Skeletal muscle tissue (tissue), 4 donors: ENCODE data around the gene ZXDA. TPM values are rescaled to one million over a fixed set of nuclear protein-coding genes. Genes with fewer than 3 reads are reported as not detected.
"Not testable (repeated sequence)": the region's sequence is repeated elsewhere in the genome, so short reads cannot be mapped to it uniquely, and the experiment has no call there.

Experiments used
- H3K27ac ChIP-seq: one replicate; pipeline ENCODE4 v1.7.0; 2013; ENCODE audit warnings: mild to moderate bottlenecking, low read depth, low read length, inconsistent platforms
- H3K27me3 ChIP-seq, 3 donors: one replicate each; pipeline ENCODE4 v1.7.0; 2013; ENCODE audit warnings: low read length in 3 of 3; ENCODE audit not compliant: control insufficient read depth in 3 of 3, insufficient read depth in 3 of 3
- H3K36me3 ChIP-seq, 3 donors: one replicate each; pipeline ENCODE4 v1.7.0; 2013; ENCODE audit warnings: low read length in 3 of 3; ENCODE audit not compliant: control insufficient read depth in 3 of 3, insufficient read depth in 3 of 3
- H3K4me1 ChIP-seq, 3 donors: one replicate each; pipeline ENCODE4 v1.7.0; 2013; ENCODE audit warnings: low read length in 3 of 3, mild to moderate bottlenecking in 3 of 3; ENCODE audit not compliant: control insufficient read depth in 3 of 3, insufficient read depth in 3 of 3
- H3K4me3 ChIP-seq, 3 donors: one replicate each; pipeline ENCODE4 v1.7.0; 2013; ENCODE audit warnings: low read length in 3 of 3
- H3K9ac ChIP-seq, 3 donors: one replicate each; pipeline ENCODE4 v1.7.0; 2013; ENCODE audit warnings: low read length in 3 of 3, mild to moderate bottlenecking in 3 of 3, moderate library complexity in 2 of 3, low read depth in 1 of 3
- H3K9me3 ChIP-seq, 3 donors: one replicate each; pipeline ENCODE4 v1.7.0; 2013; ENCODE audit warnings: low read length in 3 of 3; ENCODE audit not compliant: control insufficient read depth in 3 of 3
- total RNA-seq: library from RNA; depleted of rRNA; stranded (reverse); fragments of >200 nt; gene quantifications from one replicate; pipeline ENCODE4 v1.2.3, GENCODE V29; 2014
- donor health status: Osteomylitis.

The ZXDA gene
- total RNA-seq, 1 donor from 2014 or later, result 6.3 TPM

DNA sequence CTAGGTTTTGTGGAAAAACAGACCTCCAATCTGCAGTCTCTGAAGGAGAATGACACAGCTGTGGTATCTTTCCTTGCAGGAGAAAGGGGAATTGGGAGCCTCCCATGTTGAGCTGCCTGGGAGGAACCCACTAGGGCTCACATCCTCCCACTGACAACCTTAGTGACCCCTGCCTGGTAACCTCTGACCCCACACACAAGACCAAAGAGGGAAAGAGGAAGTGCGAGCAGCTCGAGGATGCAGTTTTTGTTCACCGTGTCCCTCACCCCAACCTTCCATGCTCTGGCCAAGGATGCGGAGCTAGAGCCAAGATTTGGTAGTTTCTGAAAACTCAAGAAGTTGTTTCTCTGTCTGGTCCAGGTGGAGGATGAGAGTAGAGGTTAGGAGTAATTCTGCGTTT lies 5.4 kb upstream of the ZXDA start:
- Histone ChIP-seq H3K9me3 (no peaks in the 10 kb centered on the region), H3K4me1 (peaks cover 2 to 13% (median 8%) of the 10 kb centered on the region in 3 donors), H3K27ac (no peak overlapping the region), H3K4me3 (no peak overlapping the region), H3K9ac (no peak overlapping the region), H3K27me3 (peaks cover 0 to 3% (median 0%) of the 10 kb centered on the region in 3 donors), H3K36me3 (no peaks in the 10 kb centered on the region)

DNA sequence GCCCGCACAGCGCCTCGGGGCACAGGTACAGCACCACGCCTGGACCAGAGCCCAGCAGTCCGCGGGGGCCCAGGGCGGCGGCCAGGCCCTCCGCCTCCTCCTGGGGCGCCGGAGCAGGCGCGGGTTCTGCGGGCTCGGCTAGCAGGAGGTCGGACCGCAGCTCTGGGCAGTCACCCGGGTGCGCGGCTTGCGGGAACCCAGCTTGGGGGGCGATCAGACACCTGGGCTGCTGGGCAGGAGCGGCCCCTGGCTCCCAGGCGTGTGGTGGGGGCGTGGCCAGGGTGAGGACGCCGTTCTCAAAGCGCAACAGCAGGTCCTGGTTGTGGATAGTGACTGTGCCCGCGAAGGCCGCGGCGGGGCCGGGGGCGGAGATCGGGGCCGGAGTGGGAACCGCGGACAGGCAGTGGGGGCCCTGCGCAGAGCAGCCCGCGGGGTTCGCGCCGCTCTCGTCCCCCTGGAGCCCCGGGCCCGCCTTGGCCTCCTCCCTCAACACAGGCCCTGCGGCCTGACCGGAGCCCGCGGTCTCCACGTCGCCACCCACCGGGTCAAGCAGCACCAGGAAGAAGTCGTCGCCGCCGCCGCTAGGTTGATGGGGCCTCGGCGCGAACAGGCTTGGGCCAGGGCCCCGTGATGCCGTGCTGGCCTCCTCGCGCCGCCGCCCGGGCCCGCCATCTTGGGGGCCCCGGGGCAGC lies 517 bp downstream of the ZXDA start:
- peak overlapping the region; percentile 56 to 72 (median 68) for H3K4me3 ChIP-seq
- not testable (repeated sequence) for H3K36me3 ChIP-seq, H3K4me1 ChIP-seq, H3K9me3 ChIP-seq, H3K27me3 ChIP-seq
- H3K27ac ChIP-seq, result peak overlapping the region; percentile 80
- H3K9ac ChIP-seq, result peak overlapping the region; percentile 65 to 83 (median 74)

DNA sequence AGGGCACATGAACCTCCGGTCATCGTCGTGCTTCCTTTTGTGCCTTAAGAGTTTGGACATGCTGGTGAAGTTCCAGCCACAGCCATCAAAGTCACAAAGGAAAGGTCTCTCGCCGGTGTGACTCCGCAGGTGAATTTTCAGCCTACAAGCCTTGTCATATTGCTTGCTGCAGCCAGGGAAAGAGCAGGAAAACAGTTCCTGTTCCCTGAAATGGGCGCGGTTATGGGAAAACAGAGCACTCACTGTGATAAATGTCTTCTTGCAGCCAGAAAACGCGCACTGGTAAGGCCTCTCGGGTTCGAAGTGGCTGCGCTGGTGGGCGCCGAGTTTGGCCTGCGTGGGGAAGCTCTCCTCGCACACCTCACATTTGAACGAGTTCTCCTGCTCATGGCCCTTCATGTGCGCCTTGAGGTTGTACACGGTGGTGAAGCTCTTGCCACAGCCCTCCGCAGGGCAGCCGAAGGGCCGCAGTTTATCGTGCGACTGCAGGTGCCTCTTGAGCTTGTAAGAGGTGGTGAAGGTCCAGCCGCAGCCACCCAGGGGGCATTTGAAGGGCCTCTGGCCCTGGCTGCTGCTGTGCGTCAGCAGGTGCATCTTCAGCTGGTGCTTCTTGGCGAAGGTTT lies 1.2 kb downstream of the ZXDA start:
- not testable (repeated sequence) for H3K27me3 ChIP-seq, H3K4me1 ChIP-seq, H3K36me3 ChIP-seq, H3K9me3 ChIP-seq
- Histone ChIP-seq H3K4me3 (peak overlapping the region; percentile 56 to 72 (median 68)), H3K27ac (peak overlapping the region; percentile 80), H3K9ac (peak overlapping the region; percentile 65 to 83 (median 74))

DNA sequence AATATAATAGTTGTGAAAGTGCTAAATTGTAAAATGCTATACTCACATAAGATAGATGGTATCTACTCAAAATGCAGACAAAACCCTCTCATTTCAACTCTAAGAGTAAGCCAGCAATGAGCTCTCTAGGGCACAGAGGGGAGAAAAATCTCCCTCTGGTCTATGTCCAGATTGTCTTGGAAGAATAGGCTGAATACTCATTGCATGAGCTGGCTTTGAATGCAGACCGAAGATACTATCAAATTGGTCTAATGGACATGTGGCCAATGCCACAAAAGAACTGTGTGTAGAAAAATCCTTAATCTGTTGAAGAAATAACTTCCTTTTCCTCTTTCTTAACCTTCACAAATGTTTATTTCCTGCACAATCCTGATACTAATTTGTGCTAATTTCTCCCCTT lies 3.5 kb downstream of the ZXDA start:
- H3K4me1 ChIP-seq, result peaks cover 8 to 11% (median 9%) of the 10 kb centered on the region in 3 donors
- H3K27ac ChIP-seq, result peak overlapping the region; percentile 21
- peak overlapping the region; percentile 25 to 60 (median 35) for H3K4me3 ChIP-seq
- H3K9ac ChIP-seq, result peak overlapping the region; percentile 40 to 59 (median 50)
- no peaks in the 10 kb centered on the region for H3K9me3 ChIP-seq
- H3K36me3 ChIP-seq, result no peaks in the 10 kb centered on the region
- no peaks in the 10 kb centered on the region for H3K27me3 ChIP-seq

DNA sequence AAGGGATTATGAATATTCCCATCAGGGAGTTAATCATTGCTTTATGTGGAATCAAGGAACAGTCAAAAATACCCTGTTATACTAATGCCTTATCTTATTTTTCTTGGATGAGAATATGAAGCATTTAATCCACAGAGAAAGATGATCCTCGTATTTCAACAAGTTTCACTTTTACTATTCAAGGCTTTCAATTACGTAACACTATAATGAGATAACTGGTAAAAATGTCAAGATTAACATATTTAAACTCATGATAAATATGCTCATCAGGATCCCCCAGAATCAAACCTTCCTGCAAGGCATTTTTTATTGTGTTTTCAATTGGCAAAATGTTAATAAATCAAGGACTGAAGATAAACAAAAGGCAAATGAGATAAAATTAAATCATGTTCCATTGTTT lies 5.1 kb downstream of the ZXDA start:
- no peaks in the 10 kb centered on the region for H3K27me3 ChIP-seq
- H3K36me3 ChIP-seq, result no peaks in the 10 kb centered on the region
- peak overlapping the region; percentile 70 for H3K27ac ChIP-seq
- peak overlapping the region; percentile 2 to 61 (median 2) for H3K9ac ChIP-seq
- peak overlapping the region in 2 of 3 donors; percentile 24 to 56 for H3K4me3 ChIP-seq
- peaks cover 0 to 8% (median 3%) of the 10 kb centered on the region in 3 donors for H3K4me1 ChIP-seq
- H3K9me3 ChIP-seq, result no peaks in the 10 kb centered on the region

DNA sequence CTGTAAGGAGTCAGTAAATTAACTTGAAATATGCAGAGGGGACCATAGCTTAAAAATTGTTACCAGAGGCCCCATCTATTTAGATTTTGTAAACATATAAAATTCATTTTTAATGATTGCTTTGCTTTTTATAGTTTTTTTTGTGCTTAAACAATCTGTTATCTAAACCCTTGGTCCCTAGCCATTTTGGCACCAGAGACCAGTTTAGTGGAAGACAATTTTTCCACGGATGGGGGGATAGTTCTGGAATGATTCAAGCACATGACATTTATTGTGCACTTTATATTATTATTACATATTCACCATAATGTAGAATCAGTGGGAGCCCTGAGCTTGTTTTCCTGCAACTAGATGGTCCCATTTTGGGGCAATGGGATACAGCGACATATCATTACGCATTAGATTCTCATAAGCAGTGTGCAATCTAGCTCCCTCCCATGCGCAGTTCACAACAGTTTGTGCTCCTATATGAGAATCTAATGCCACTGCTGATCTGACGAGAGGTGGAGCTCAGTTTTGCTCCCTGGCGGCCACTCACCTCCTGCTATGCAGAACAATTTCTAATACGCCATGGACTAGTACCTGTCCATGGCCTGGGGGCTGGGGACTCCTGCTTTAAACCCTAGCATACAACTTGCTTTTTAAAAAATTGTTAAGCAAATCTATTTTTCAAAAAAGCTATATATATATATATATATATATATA lies 5.9 kb downstream of the ZXDA start:
- peak overlapping the region; percentile 15 for H3K27ac ChIP-seq
- H3K4me3 ChIP-seq, result peak overlapping the region in 1 of 3 donors; percentile 33
- no peaks in the 10 kb centered on the region for H3K36me3 ChIP-seq
- H3K9ac ChIP-seq, result peak overlapping the region in 1 of 3 donors; percentile 8
- H3K4me1 ChIP-seq, result peaks cover 0 to 10% (median 3%) of the 10 kb centered on the region in 3 donors
- no peaks in the 10 kb centered on the region for H3K27me3 ChIP-seq
- no peaks in the 10 kb centered on the region for H3K9me3 ChIP-seq

DNA sequence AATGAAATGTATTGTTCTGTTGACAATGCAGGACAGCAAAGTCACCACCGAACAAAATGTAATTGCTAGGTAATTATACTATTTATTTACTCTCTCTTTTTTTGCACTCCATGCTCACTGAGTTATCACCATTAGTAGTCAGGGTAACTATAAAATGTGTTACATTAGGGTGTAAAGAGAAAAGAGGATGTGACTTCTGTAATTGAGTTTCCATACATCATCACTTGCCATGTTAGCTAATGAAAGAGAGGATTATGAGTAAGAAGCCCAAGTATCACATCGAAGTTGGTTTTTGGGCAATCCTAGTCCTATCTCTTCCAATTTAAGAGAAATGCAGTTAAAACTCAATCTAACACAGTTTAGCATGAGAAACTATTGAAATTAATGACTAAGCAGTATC lies 7.6 kb downstream of the ZXDA start:
- no peak overlapping the region for H3K4me3 ChIP-seq
- no peaks in the 10 kb centered on the region for H3K27me3 ChIP-seq
- peak overlapping the region; percentile 19 for H3K27ac ChIP-seq
- H3K9me3 ChIP-seq, result no peaks in the 10 kb centered on the region
- H3K4me1 ChIP-seq, result peaks cover 0 to 10% (median 3%) of the 10 kb centered on the region in 3 donors
- no peaks in the 10 kb centered on the region for H3K36me3 ChIP-seq
- no peak overlapping the region for H3K9ac ChIP-seq

DNA sequence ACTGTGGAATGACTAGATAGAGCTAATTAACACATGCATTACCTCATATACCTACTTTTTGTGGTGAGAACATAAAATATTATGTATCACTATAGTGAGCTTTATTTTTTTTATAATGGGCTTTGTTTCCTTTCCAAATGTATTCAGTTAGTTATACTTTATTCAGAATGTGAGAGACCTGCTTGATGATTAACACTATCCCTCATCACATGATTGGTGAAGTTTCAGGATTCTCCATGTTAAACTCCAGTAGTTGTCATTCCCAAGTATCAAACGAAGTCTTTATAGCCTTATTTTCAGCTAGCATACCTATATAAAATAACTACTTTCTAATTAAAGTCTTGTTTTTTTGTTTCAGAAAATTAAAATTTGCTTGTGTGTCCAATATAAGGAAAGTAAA lies 8.8 kb downstream of the ZXDA start:
- H3K4me3 ChIP-seq, result no peak overlapping the region

DNA sequence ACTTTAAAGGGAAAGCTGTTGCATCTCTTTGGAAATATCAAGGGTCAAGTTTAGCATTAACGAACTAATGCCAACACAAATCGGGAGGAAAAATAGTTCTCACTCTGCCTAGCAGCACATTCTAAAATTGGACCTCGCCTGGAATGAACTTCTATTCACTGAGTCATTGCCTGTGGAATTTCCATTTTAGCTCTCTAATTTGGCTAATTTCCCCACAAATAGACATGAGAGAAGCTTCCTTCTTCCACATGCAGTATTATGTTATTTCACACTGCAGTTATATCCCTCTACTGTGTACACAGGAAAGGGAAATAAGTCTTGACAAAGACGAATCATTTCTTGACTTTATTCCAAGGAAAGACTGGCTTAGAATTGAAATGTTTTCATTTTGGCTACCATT lies 9.3 kb downstream of the ZXDA start:
- Histone ChIP-seq H3K27ac (peak overlapping the region; percentile 70), H3K9me3 (no peaks in the 10 kb centered on the region), H3K36me3 (no peaks in the 10 kb centered on the region), H3K27me3 (no peaks in the 10 kb centered on the region), H3K9ac (peak overlapping the region; percentile 11 to 66 (median 46)), H3K4me3 (peak overlapping the region; percentile 20 to 59 (median 50)), H3K4me1 (peaks cover 0 to 10% (median 3%) of the 10 kb centered on the region in 3 donors)

More for the DNA sequence above, 8.8 kb downstream of the ZXDA start:
- Histone ChIP-seq H3K27me3 (no peaks in the 10 kb centered on the region), H3K9ac (no peak overlapping the region), H3K9me3 (no peaks in the 10 kb centered on the region), H3K27ac (peak overlapping the region; percentile 70), H3K4me1 (peaks cover 0 to 10% (median 3%) of the 10 kb centered on the region in 3 donors), H3K36me3 (no peaks in the 10 kb centered on the region)

DNA sequence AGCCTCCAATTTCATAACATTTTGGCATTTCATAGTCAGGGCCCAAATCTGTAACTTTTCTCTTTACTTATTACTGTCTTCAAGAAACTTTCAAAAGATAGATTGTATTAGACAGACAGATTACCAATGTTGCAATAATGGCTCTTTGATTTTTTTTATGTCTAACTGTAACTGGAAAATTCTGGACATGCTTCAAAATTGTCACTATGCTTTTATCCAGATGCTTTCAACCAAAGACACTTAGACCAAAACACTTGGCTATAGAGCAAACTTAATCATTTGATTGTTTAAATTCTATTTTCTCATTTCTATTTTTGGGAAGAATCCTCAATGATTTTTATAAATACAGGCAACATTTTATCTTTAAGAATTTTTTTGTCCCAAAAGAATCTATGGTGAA lies 10.4 kb downstream of the ZXDA start:
- Histone ChIP-seq H3K4me1 (peaks cover 0 to 10% (median 3%) of the 10 kb centered on the region in 3 donors), H3K27ac (peak overlapping the region; percentile 70), H3K36me3 (no peaks in the 10 kb centered on the region)

More for the DNA sequence above, 10.4 kb downstream of the ZXDA start:
- no peak overlapping the region for H3K9ac ChIP-seq
- H3K4me3 ChIP-seq, result no peak overlapping the region
- H3K27me3 ChIP-seq, result no peaks in the 10 kb centered on the region
- no peaks in the 10 kb centered on the region for H3K9me3 ChIP-seq
